Endothelial cell (in vitro differentiated cells): ENCODE measurements around the gene C6orf120. TPM values are rescaled to one million over a fixed set of nuclear protein-coding genes. Genes with fewer than 3 reads are reported as not detected.
"Not testable (repeated sequence)": the region's sequence is repeated elsewhere in the genome, so short reads cannot be mapped to it uniquely, and the experiment has no call there.

Source experiments
- DNase-seq: peaks from one replicate; pipeline ENCODE4 v3.0.0; 2021; ENCODE audit warnings: low spot score
- H3K27ac Mint-ChIP-seq: one replicate; pipeline ENCODE4 v1.8.0; 2021; ENCODE audit warnings: mixed read lengths, inconsistent platforms; ENCODE audit not compliant: unreplicated experiment
- H3K27me3 Mint-ChIP-seq: one replicate; pipeline ENCODE4 v1.8.0; 2021; ENCODE audit warnings: mild to moderate bottlenecking, moderate library complexity, mixed read lengths, inconsistent platforms; ENCODE audit not compliant: unreplicated experiment
- H3K36me3 Mint-ChIP-seq: one replicate; pipeline ENCODE4 v1.8.0; 2021; ENCODE audit warnings: mild to moderate bottlenecking, low read depth, mixed read lengths, inconsistent platforms; ENCODE audit not compliant: unreplicated experiment
- H3K4me1 Mint-ChIP-seq: one replicate; pipeline ENCODE4 v1.8.0; 2021; ENCODE audit warnings: mild to moderate bottlenecking, mixed read lengths, inconsistent platforms; ENCODE audit not compliant: unreplicated experiment
- H3K4me3 Mint-ChIP-seq: one replicate; pipeline ENCODE4 v1.8.0; 2021; ENCODE audit warnings: mild to moderate bottlenecking, mixed read lengths, inconsistent platforms; ENCODE audit not compliant: unreplicated experiment
- H3K9me3 Mint-ChIP-seq: one replicate; pipeline ENCODE4 v1.8.0; 2021; ENCODE audit warnings: mixed read lengths, inconsistent platforms; ENCODE audit not compliant: unreplicated experiment
- total RNA-seq: library from RNA; stranded (reverse); fragmentation: NEBNext Ultra II Directional; extraction: Animal tissue kit (Norgen Biotek cat#: 25700); gene quantifications from one replicate; pipeline ENCODE4 v1.2.1, GENCODE V29; 2021; ENCODE audit not compliant: unreplicated experiment
- TF ChIP-seq, protein P1 (sequence below): fragments of 200-600 bp; sonication (generic); IDR thresholded peaks from one replicate; pipeline ENCODE4 v1.5.0; 2021; ENCODE audit warnings: antibody characterized with exemption; ENCODE audit not compliant: unreplicated experiment

C6orf120 gene
- total RNA-seq, 1 donor from 2014 or later: 34.2 TPM

DNA sequence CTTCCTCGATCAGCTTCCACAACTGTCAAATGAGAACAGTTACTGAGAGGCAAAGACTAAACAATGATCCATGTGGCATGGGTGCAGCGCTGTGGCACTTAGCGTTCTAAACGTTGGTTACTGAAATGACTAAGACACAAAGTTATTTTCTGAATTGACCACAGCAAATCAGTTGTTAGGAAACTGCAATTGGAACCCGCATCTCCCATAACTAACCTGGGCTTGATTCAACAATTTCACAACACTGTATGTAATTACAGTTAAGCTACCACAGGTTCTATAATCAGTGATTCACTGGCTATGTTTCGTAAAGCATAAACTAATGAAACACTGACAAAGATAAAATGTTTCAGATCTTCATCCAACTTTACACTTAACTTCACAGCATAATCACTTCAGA, 12.6 kb upstream of the C6orf120 start:
- DNase-seq: no peak
- peak overlapping the region; percentile 40 for H3K4me3 Mint-ChIP-seq
- H3K27ac Mint-ChIP-seq: no peak overlapping the region
- TF ChIP-seq, protein P1, sequence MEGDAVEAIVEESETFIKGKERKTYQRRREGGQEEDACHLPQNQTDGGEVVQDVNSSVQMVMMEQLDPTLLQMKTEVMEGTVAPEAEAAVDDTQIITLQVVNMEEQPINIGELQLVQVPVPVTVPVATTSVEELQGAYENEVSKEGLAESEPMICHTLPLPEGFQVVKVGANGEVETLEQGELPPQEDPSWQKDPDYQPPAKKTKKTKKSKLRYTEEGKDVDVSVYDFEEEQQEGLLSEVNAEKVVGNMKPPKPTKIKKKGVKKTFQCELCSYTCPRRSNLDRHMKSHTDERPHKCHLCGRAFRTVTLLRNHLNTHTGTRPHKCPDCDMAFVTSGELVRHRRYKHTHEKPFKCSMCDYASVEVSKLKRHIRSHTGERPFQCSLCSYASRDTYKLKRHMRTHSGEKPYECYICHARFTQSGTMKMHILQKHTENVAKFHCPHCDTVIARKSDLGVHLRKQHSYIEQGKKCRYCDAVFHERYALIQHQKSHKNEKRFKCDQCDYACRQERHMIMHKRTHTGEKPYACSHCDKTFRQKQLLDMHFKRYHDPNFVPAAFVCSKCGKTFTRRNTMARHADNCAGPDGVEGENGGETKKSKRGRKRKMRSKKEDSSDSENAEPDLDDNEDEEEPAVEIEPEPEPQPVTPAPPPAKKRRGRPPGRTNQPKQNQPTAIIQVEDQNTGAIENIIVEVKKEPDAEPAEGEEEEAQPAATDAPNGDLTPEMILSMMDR: no peak
- H3K27me3 Mint-ChIP-seq: no peaks in the 10 kb centered on the region
- H3K9me3 Mint-ChIP-seq: no peaks in the 10 kb centered on the region
- peaks cover 2% of the 10 kb centered on the region for H3K4me1 Mint-ChIP-seq
- H3K36me3 Mint-ChIP-seq: peaks cover 43% of the 10 kb centered on the region

DNA sequence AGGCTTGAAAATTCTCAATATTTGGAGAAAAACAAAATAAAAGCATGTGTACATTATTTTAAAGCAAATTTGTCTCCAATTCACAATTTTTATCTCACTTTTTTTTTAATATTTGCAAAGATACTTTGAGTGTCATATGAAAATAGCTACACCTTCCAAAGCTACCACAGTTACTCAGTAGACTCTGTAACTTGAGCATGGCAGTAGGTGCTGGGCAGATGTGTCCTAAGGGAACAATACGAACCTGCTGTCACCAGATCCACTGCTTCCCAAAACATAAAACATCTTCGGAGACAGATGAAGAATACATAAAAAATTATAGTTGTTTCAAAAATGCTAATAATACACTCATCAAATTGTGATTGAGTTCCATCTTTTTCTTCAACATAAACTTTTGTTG, 10.7 kb upstream of the C6orf120 start:
- no peak for DNase-seq
- peaks cover 2% of the 10 kb centered on the region for H3K4me1 Mint-ChIP-seq
- TF ChIP-seq, protein P1: no peak
- H3K9me3 Mint-ChIP-seq: no peaks in the 10 kb centered on the region
- H3K27ac Mint-ChIP-seq: no peak overlapping the region
- no peak overlapping the region for H3K4me3 Mint-ChIP-seq
- H3K36me3 Mint-ChIP-seq: peaks cover 36% of the 10 kb centered on the region
- peaks cover 2% of the 10 kb centered on the region for H3K27me3 Mint-ChIP-seq

DNA sequence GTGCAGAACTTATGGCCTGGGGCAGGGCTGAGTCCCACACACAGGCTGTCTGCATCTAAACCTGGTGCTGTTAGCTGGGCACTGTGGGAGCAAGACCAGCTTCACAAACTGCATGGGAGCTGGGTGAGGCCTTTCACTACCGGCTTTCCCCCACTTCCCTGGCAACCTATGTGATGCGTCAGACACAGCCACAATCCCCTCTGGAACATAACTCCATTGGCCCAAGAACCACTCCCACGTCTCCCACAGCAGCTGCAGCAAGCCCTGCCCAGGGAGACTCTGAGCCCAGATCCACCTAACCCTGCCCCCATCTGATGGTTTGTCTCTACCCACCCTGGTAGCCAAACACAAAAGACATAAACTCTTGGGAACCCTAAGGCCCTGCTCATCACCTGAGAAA, 9.4 kb upstream of the C6orf120 start:
- Mint-ChIP-seq H3K4me1 (peaks cover 3% of the 10 kb centered on the region), H3K36me3 (peaks cover 28% of the 10 kb centered on the region), H3K4me3 (no peak overlapping the region), H3K9me3 (no peaks in the 10 kb centered on the region), H3K27me3 (peaks cover 2% of the 10 kb centered on the region), H3K27ac (no peak overlapping the region)
- TF ChIP-seq, protein P1: no peak
- no peak for DNase-seq

DNA sequence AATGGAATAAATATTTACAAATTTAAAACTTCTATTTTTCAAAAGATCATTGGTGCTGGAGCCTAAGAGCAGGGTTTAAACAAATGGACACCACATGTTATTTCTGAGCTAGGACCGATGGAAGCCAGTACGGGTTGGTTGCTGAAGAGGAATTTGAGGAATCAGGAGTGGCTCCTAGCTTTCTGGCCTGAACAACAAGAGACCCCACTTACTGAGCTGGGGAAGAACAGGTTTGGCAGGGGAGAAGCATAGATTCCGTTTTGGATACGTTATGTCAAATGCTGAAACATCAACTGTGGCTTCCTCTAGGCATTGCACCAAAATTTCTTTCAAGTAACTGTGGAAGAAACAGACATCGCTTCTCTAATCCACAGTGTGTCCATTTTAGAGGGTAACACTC, 6.8 kb upstream of the C6orf120 start:
- Mint-ChIP-seq H3K27me3 (peaks cover 11% of the 10 kb centered on the region), H3K9me3 (no peaks in the 10 kb centered on the region), H3K27ac (no peak overlapping the region), H3K4me1 (peaks cover 23% of the 10 kb centered on the region), H3K4me3 (no peak overlapping the region), H3K36me3 (peaks cover 34% of the 10 kb centered on the region)
- no peak for DNase-seq
- TF ChIP-seq, protein P1: no peak

DNA sequence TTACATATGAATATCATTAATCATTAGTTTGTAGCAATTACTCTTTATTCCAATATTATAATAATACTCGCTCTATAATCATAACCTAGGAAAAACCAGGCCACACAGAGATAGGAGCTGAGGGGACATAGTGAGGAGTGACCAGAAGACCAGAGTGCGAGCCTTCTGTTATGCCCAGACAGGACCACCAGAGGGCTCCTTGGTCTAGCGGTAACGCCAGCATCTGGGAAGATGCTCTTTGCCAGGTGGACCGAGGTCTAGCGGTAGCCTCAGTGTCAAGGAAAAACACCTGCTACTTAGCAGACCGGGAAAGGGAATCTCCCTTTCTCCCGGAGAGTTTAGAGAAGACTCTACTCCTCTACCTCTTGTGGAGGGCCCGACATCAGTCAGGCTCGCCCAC, 4.8 kb upstream of the C6orf120 start:
- Mint-ChIP-seq H3K36me3 (peaks cover 31% of the 10 kb centered on the region), H3K4me1 (peaks cover 26% of the 10 kb centered on the region), H3K27me3 (peaks cover 13% of the 10 kb centered on the region)
- TF ChIP-seq, protein P1: peak; percentile 47
- not testable (repeated sequence) for H3K27ac Mint-ChIP-seq, H3K9me3 Mint-ChIP-seq, H3K4me3 Mint-ChIP-seq
- peak; percentile 48 for DNase-seq
